GM23338 (cell line): ENCODE measurements around the gene TRAIP. TPM values are rescaled to one million over a fixed set of nuclear protein-coding genes. Genes with fewer than 3 reads are reported as not detected.

Source experiments
- ATAC-seq: fragments of 200-7000 bp; cut with Tn5 transposase; 3 replicates; pipeline ENCODE4 v1.9.1; 2020
- DNase-seq: peaks from one replicate; pipeline ENCODE4 v3.0.0-alpha.2; 2015; ENCODE audit warnings: low spot score
- H2AFZ ChIP-seq: fragments of 200-600 bp; sonication (generic); 2 replicates; pipeline ENCODE4 v1.8.0; 2016; ENCODE audit warnings: antibody characterized with exemption, mild to moderate bottlenecking, moderate library complexity
- H3F3A ChIP-seq: fragments of 200-600 bp; sonication (generic); replicated peaks from 2 replicates; pipeline ENCODE4 v1.8.0; 2017; ENCODE audit warnings: antibody characterized with exemption, mixed run types, low read depth
- H3K27ac ChIP-seq: fragments of 200-600 bp; sonication (generic); 2 replicates; pipeline ENCODE4 v1.6.1; 2016; ENCODE audit warnings: low read depth
- H3K27me3 ChIP-seq: fragments of 200-600 bp; sonication (generic); 2 replicates; pipeline ENCODE4 v1.8.0; 2016; ENCODE audit warnings: mild to moderate bottlenecking, mixed run types, moderate library complexity; ENCODE audit not compliant: insufficient read depth
- H3K36me3 ChIP-seq: fragments of 200-600 bp; sonication (generic); 2 replicates; pipeline ENCODE4 v1.8.0; 2016; ENCODE audit warnings: mild to moderate bottlenecking; ENCODE audit not compliant: insufficient read depth
- H3K4me1 ChIP-seq: fragments of 200-600 bp; sonication (generic); 2 replicates; pipeline ENCODE4 v1.8.0; 2016; ENCODE audit warnings: mild to moderate bottlenecking, moderate library complexity; ENCODE audit not compliant: insufficient read depth
- H3K4me2 ChIP-seq: fragments of 200-600 bp; sonication (generic); 2 replicates; pipeline ENCODE4 v1.7.1; 2017; ENCODE audit warnings: mixed run types
- H3K4me3 ChIP-seq: fragments of 200-600 bp; sonication (generic); 2 replicates; pipeline ENCODE4 v1.6.1; 2016; ENCODE audit warnings: mixed run types
- H3K79me2 ChIP-seq: fragments of 200-600 bp; sonication (generic); replicated peaks from 2 replicates; pipeline ENCODE4 v1.8.0; 2017; ENCODE audit warnings: mild to moderate bottlenecking; ENCODE audit not compliant: insufficient read depth
- H3K9me2 ChIP-seq: fragments of 200-600 bp; sonication (generic); 2 replicates; pipeline ENCODE4 v1.8.0; 2017; ENCODE audit not compliant: insufficient read depth
- H4K20me1 ChIP-seq: fragments of 200-600 bp; sonication (generic); replicated peaks from 2 replicates; pipeline ENCODE4 v1.8.0; 2017; ENCODE audit warnings: mild to moderate bottlenecking; ENCODE audit not compliant: insufficient read depth
- H3K27ac Mint-ChIP-seq: 2 replicates; pipeline ENCODE4 v1.8.0; 2020; ENCODE audit warnings: inconsistent platforms, mild to moderate bottlenecking, moderate library complexity, mixed read lengths
- H3K27me3 Mint-ChIP-seq: 3 replicates; pipeline ENCODE4 v1.8.0; 2022; ENCODE audit warnings: low read depth, mild to moderate bottlenecking, moderate library complexity, mixed read lengths, inconsistent platforms; ENCODE audit not compliant: insufficient read depth, poor library complexity
- H3K36me3 Mint-ChIP-seq: 3 replicates; pipeline ENCODE4 v1.8.0; 2021; ENCODE audit warnings: low read depth, mild to moderate bottlenecking, inconsistent platforms, moderate library complexity, mixed read lengths
- H3K4me1 Mint-ChIP-seq: 3 replicates; pipeline ENCODE4 v1.8.0; 2020; ENCODE audit warnings: mild to moderate bottlenecking, inconsistent platforms, mixed read lengths
- H3K4me3 Mint-ChIP-seq: 3 replicates; pipeline ENCODE4 v1.8.0; 2021; ENCODE audit warnings: moderate library complexity, mild to moderate bottlenecking, inconsistent platforms, mixed read lengths
- H3K9me3 Mint-ChIP-seq: 3 replicates; pipeline ENCODE4 v1.8.0; 2020; ENCODE audit warnings: moderate library complexity, mild to moderate bottlenecking, inconsistent platforms, mixed read lengths
- CTCF ChIP-seq, 2 experiments: fragments of 200-600 bp in 1 of 2; sonication (generic) in 1 of 2; conservative IDR thresholded peaks; 2 replicates each; pipeline versions ENCODE4 v1.5.1 to v1.6.1; 2016 to 2017; ENCODE audit warnings: antibody characterized with exemption in 2 of 2, low read depth in 2 of 2, mild to moderate bottlenecking in 2 of 2, moderate library complexity in 1 of 2
- JUNB ChIP-seq: IDR thresholded peaks from one replicate; pipeline ENCODE4 v1.6.1; 2016; ENCODE audit warnings: antibody characterized with exemption; ENCODE audit not compliant: unreplicated experiment
- REST ChIP-seq: IDR thresholded peaks from one replicate; pipeline ENCODE4 v1.6.1; 2018; ENCODE audit warnings: antibody characterized with exemption; ENCODE audit not compliant: unreplicated experiment
- ZNF331 ChIP-seq: fragments of 250-450 bp; sonication (Bioruptor Pico); IDR thresholded peaks from 2 replicates; pipeline ENCODE4 v1.5.0; 2020; ENCODE audit warnings: low read depth, mild to moderate bottlenecking, moderate library complexity
- polyA plus RNA-seq: library from polyadenylated mRNA; unstranded; fragments of >200 nt; fragmentation: Nextera tagmentation; extraction: Ambion mirVana; gene quantifications from 2 replicates; pipeline ENCODE4 v1.2.1, GENCODE V29; 2016
- total RNA-seq: library from RNA; depleted of rRNA; stranded (reverse); fragments of >200 nt; shearing (Covaris generic); gene quantifications from 2 replicates; pipeline ENCODE4 v1.2.3, GENCODE V29; 2014

The TRAIP gene
- total and polyA plus RNA-seq, 2 experiments from 2014 or later = 15.3 to 16.6 TPM

- Mint-ChIP-seq H3K27me3 (peaks cover 15% of the 10 kb centered on the region), H3K27ac (no peak overlapping the region), H3K9me3 (no peaks in the 10 kb centered on the region), H3K36me3 (no peaks in the 10 kb centered on the region), H3K4me1 (peaks cover 8% of the 10 kb centered on the region), H3K4me3 (no peak overlapping the region)
- ATAC-seq (no peak), DNase-seq (peak; percentile 30)
- peaks cover 13% of the 10 kb centered on the region for H3K4me1 ChIP-seq
- H3K27me3 ChIP-seq = no peaks in the 10 kb centered on the region
- H3K4me2 ChIP-seq = no peak overlapping the region
- H3K9me2 ChIP-seq = peaks cover 5% of the 10 kb centered on the region; the same call in 1 of the 2 replicates
- no peaks in the 10 kb centered on the region for H3K36me3 ChIP-seq
- no peak overlapping the region for H3K27ac ChIP-seq
- H3F3A ChIP-seq = peaks cover 10% of the 10 kb centered on the region
- no peak overlapping the region for H2AFZ ChIP-seq
- H3K79me2 ChIP-seq = no peaks in the 10 kb centered on the region
- H3K4me3 ChIP-seq = no peak overlapping the region
- TF ChIP-seq JUNB = no peak
- no peaks in the 10 kb centered on the region for H4K20me1 ChIP-seq
These were observed 44.3 kb upstream of the TRAIP start for GRCh38 chr3:49900491-49901153.

- peaks cover 15% of the 10 kb centered on the region for H3K27me3 Mint-ChIP-seq
- H3K9me3 Mint-ChIP-seq = no peaks in the 10 kb centered on the region
- Histone ChIP-seq H3K4me1 (peaks cover 8% of the 10 kb centered on the region), H3K27me3 (no peaks in the 10 kb centered on the region), H3K4me2 (no peak overlapping the region), H3K36me3 (no peaks in the 10 kb centered on the region), H3K9me2 (peaks cover 4% of the 10 kb centered on the region; the same call in 1 of the 2 replicates), H2AFZ (no peak overlapping the region), H3F3A (peaks cover 9% of the 10 kb centered on the region), H3K4me3 (no peak overlapping the region), H3K79me2 (no peaks in the 10 kb centered on the region), H4K20me1 (no peaks in the 10 kb centered on the region), H3K27ac (no peak overlapping the region)
- no peak overlapping the region for H3K4me3 Mint-ChIP-seq
- H3K4me1 Mint-ChIP-seq = peaks cover 8% of the 10 kb centered on the region
- no peak overlapping the region for H3K27ac Mint-ChIP-seq
- peak; percentile 89 for DNase-seq
- peak; percentile 12 for ATAC-seq
- no peak for TF ChIP-seq ZNF331
- peak; percentile 71 to 87 for TF ChIP-seq CTCF (conservative IDR thresholded peaks at IDR 0.05; ENCODE audit: low read depth in 2 of 2)
- no peak for TF ChIP-seq REST
- H3K36me3 Mint-ChIP-seq = no peaks in the 10 kb centered on the region
These were observed 43.5 kb upstream of the TRAIP start for GRCh38 chr3:49899815-49900214.
